GM23338 (cell line): ENCODE data around the gene DRGX.

Experiments used
- CREB1 ChIP-seq: fragments of 250-450 bp; sonication (Bioruptor Pico); IDR thresholded peaks from 2 replicates; pipeline ENCODE4 v1.5.0; 2020; ENCODE audit warnings: low read depth, mild to moderate bottlenecking, moderate library complexity
- EZH2 ChIP-seq: fragments of 200-600 bp; sonication (generic); IDR thresholded peaks from one replicate; pipeline ENCODE4 v1.8.0; 2017; ENCODE audit warnings: antibody characterized with exemption, mild to moderate bottlenecking, low read depth; ENCODE audit not compliant: unreplicated experiment
- EZH2phosphoT487 ChIP-seq: fragments of 200-600 bp; sonication (generic); IDR thresholded peaks from one replicate; pipeline ENCODE4 v1.8.1; 2018; ENCODE audit warnings: antibody characterized with exemption; ENCODE audit not compliant: unreplicated experiment
- JUNB ChIP-seq: IDR thresholded peaks from one replicate; pipeline ENCODE4 v1.6.1; 2016; ENCODE audit warnings: antibody characterized with exemption; ENCODE audit not compliant: unreplicated experiment
- NANOG ChIP-seq: IDR thresholded peaks from 2 replicates; pipeline ENCODE4 v1.6.1; 2016; ENCODE audit warnings: antibody characterized with exemption, borderline replicate concordance
- POLR2AphosphoS5 ChIP-seq: IDR thresholded peaks from 2 replicates; pipeline ENCODE4 v1.6.1; 2016; ENCODE audit warnings: antibody characterized with exemption, low read depth
- STAT1 ChIP-seq: IDR thresholded peaks from one replicate; pipeline ENCODE4 v1.6.1; 2016; ENCODE audit warnings: antibody characterized with exemption; ENCODE audit not compliant: unreplicated experiment
- ZNF114 ChIP-seq: fragments of 250-450 bp; sonication (Bioruptor Pico); IDR thresholded peaks from 2 replicates; pipeline ENCODE4 v1.5.0; 2020; ENCODE audit warnings: mild to moderate bottlenecking, moderate library complexity
- ZNF331 ChIP-seq: fragments of 250-450 bp; sonication (Bioruptor Pico); IDR thresholded peaks from 2 replicates; pipeline ENCODE4 v1.5.0; 2020; ENCODE audit warnings: low read depth, mild to moderate bottlenecking, moderate library complexity
- TF ChIP-seq, protein P1 (sequence below), 2 experiments: fragments of 200-600 bp in 1 of 2; sonication (generic) in 1 of 2; conservative IDR thresholded peaks; 2 replicates each; pipeline versions ENCODE4 v1.5.1 to v1.6.1; 2016 to 2017; ENCODE audit warnings: antibody characterized with exemption in 2 of 2, low read depth in 2 of 2, mild to moderate bottlenecking in 2 of 2, moderate library complexity in 1 of 2
- TF ChIP-seq, protein P2 (sequence below): IDR thresholded peaks from one replicate; pipeline ENCODE4 v1.6.1; 2018; ENCODE audit warnings: antibody characterized with exemption; ENCODE audit not compliant: unreplicated experiment
- TF ChIP-seq, protein P3 (sequence below): IDR thresholded peaks from 2 replicates; pipeline ENCODE4 v1.6.1; 2016; ENCODE audit warnings: antibody characterized with exemption

DNA sequence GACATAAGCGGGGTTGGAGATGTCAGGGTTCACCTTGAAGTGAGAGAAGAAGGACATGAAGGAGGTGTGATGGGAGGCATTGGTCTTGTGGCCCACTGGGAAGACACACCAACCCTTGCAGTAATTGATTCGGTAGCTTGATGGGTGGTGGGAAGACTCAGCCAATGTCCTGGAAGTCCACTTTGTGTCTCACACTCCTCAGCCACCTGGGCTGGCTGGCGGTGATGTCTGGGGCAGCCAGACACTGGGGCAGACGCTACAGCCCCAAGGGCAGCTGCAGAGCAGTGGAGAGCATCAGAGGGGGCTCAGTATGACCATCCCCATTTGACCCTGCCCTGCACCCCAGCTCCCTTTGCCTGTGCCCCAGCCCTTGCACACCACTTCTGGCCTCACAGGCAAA, 16.7 kb upstream of the DRGX start:
- no peak for TF ChIP-seq POLR2AphosphoS5
- TF ChIP-seq, protein P1, sequence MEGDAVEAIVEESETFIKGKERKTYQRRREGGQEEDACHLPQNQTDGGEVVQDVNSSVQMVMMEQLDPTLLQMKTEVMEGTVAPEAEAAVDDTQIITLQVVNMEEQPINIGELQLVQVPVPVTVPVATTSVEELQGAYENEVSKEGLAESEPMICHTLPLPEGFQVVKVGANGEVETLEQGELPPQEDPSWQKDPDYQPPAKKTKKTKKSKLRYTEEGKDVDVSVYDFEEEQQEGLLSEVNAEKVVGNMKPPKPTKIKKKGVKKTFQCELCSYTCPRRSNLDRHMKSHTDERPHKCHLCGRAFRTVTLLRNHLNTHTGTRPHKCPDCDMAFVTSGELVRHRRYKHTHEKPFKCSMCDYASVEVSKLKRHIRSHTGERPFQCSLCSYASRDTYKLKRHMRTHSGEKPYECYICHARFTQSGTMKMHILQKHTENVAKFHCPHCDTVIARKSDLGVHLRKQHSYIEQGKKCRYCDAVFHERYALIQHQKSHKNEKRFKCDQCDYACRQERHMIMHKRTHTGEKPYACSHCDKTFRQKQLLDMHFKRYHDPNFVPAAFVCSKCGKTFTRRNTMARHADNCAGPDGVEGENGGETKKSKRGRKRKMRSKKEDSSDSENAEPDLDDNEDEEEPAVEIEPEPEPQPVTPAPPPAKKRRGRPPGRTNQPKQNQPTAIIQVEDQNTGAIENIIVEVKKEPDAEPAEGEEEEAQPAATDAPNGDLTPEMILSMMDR (conservative IDR thresholded peaks at IDR 0.05; ENCODE audit: low read depth in 2 of 2): no peak
- TF ChIP-seq ZNF331 (CRISPR knock-in tag): no peak
- no peak for TF ChIP-seq CREB1 (CRISPR knock-in tag)
- TF ChIP-seq EZH2: no peak
- no peak for TF ChIP-seq JUNB
- TF ChIP-seq STAT1: no peak
- TF ChIP-seq, protein P2, sequence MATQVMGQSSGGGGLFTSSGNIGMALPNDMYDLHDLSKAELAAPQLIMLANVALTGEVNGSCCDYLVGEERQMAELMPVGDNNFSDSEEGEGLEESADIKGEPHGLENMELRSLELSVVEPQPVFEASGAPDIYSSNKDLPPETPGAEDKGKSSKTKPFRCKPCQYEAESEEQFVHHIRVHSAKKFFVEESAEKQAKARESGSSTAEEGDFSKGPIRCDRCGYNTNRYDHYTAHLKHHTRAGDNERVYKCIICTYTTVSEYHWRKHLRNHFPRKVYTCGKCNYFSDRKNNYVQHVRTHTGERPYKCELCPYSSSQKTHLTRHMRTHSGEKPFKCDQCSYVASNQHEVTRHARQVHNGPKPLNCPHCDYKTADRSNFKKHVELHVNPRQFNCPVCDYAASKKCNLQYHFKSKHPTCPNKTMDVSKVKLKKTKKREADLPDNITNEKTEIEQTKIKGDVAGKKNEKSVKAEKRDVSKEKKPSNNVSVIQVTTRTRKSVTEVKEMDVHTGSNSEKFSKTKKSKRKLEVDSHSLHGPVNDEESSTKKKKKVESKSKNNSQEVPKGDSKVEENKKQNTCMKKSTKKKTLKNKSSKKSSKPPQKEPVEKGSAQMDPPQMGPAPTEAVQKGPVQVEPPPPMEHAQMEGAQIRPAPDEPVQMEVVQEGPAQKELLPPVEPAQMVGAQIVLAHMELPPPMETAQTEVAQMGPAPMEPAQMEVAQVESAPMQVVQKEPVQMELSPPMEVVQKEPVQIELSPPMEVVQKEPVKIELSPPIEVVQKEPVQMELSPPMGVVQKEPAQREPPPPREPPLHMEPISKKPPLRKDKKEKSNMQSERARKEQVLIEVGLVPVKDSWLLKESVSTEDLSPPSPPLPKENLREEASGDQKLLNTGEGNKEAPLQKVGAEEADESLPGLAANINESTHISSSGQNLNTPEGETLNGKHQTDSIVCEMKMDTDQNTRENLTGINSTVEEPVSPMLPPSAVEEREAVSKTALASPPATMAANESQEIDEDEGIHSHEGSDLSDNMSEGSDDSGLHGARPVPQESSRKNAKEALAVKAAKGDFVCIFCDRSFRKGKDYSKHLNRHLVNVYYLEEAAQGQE: no peak
- no peak for TF ChIP-seq EZH2phosphoT487
- no peak for TF ChIP-seq ZNF114 (CRISPR knock-in tag)
- TF ChIP-seq, protein P3, sequence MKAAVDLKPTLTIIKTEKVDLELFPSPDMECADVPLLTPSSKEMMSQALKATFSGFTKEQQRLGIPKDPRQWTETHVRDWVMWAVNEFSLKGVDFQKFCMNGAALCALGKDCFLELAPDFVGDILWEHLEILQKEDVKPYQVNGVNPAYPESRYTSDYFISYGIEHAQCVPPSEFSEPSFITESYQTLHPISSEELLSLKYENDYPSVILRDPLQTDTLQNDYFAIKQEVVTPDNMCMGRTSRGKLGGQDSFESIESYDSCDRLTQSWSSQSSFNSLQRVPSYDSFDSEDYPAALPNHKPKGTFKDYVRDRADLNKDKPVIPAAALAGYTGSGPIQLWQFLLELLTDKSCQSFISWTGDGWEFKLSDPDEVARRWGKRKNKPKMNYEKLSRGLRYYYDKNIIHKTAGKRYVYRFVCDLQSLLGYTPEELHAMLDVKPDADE: no peak
- no peak for TF ChIP-seq NANOG
